Kidney (tissue), 14 donors: ENCODE results near the gene RNF146. TPM values are rescaled to one million over a fixed set of nuclear protein-coding genes. Genes with fewer than 3 reads are reported as not detected.
"Not testable (repeated sequence)": the region's sequence is repeated elsewhere in the genome, so short reads cannot be mapped to it uniquely, and the experiment has no call there.

ENCODE experiments used
- DNase-seq, 5 donors: peaks; one replicate each; pipeline ENCODE4 v3.0.0-alpha.2; 2013 to 2020
- FAIRE-seq: peaks from 2 replicates; lab custom pipeline; 2012; peaks lifted over from hg19 to GRCh38; lab: Jason Lieb, UNC
- H3K27ac ChIP-seq, 2 donors: one replicate each; pipeline ENCODE4 v1.7.0; 2013; ENCODE audit warnings: low read depth in 2 of 2, low read length in 2 of 2, inconsistent platforms in 1 of 2
- H3K27me3 ChIP-seq: one replicate; pipeline ENCODE4 v1.7.1; 2013; ENCODE audit warnings: low read length, inconsistent platforms; ENCODE audit not compliant: control insufficient read depth, insufficient read depth
- H3K36me3 ChIP-seq, 3 donors: one replicate each; pipeline versions ENCODE4 v1.7.0 to v1.7.1; 2013; ENCODE audit warnings: low read length in 3 of 3, control low read depth in 1 of 3, inconsistent platforms in 1 of 3; ENCODE audit not compliant: insufficient read depth in 3 of 3, control insufficient read depth in 2 of 3
- H3K4me1 ChIP-seq, 3 donors: one replicate each; pipeline versions ENCODE4 v1.7.0 to v1.7.1; 2013; ENCODE audit warnings: low read length in 3 of 3, inconsistent platforms in 1 of 3, low read depth in 1 of 3; ENCODE audit not compliant: control insufficient read depth in 2 of 3, insufficient read depth in 2 of 3
- H3K4me3 ChIP-seq, 3 donors: one replicate each; pipeline versions ENCODE4 v1.7.0 to v1.8.1; 2013; ENCODE audit warnings: low read length in 3 of 3, control low read depth in 1 of 3, inconsistent platforms in 1 of 3
- H3K9ac ChIP-seq, 3 donors: one replicate each; pipeline versions ENCODE4 v1.7.0 to v1.7.1; 2013; ENCODE audit warnings: low read length in 3 of 3, control low read depth in 1 of 3, inconsistent platforms in 1 of 3
- H3K9me3 ChIP-seq, 3 donors: one replicate each; pipeline versions ENCODE4 v1.7.0 to v1.7.1; 2013; ENCODE audit warnings: low read length in 3 of 3, control low read depth in 1 of 3, inconsistent platforms in 1 of 3; ENCODE audit not compliant: control insufficient read depth in 2 of 3, insufficient read depth in 1 of 3
- intact Hi-C: fragments of 100-400 bp; cut with DNase I; formaldehyde crosslinking; loops from one replicate; pipeline ENCODE4 v1.11.1; 2022
- polyA plus RNA-seq: library from polyadenylated mRNA; stranded (reverse); fragments of 350-450 nt; fragmentation: Illumina TruSeq; extraction: RNeasy Lipid Tissue Mini Kit (QIAGEN cat#74804); gene quantifications from one replicate; pipeline ENCODE4 v1.2.3, GENCODE V29; 2014; ENCODE audit warnings: low read depth, low replicate concordance; ENCODE audit not compliant: insufficient read depth
- total RNA-seq: library from RNA; stranded (reverse); fragmentation: NEBNext Ultra II Directional; extraction: Animal tissue kit (Norgen Biotek cat#: 25700); gene quantifications from one replicate; pipeline ENCODE4 v1.2.1, GENCODE V29; 2021
- TF ChIP-seq, protein P1 (sequence below): IDR thresholded peaks from 3 replicates; pipeline ENCODE4 v1.5.1; 2012; ENCODE audit warnings: mild to moderate bottlenecking, moderate library complexity, borderline replicate concordance; ENCODE audit not compliant: insufficient read depth; ENCODE audit errors: extremely low read depth
- donor health status: control.
- donor health status: control.
- donor health status: control.
- donor health status: control.
- donor health status: control.
- donor health status: DM: yes; HTN: yes; CAD: no.
- donor health status: Normal renal cell carcinoma (clear cell type).

RNF146 gene
- total and polyA plus RNA-seq, 2 donors from 2014 or later, result 36.1 to 47.5 TPM

DNA sequence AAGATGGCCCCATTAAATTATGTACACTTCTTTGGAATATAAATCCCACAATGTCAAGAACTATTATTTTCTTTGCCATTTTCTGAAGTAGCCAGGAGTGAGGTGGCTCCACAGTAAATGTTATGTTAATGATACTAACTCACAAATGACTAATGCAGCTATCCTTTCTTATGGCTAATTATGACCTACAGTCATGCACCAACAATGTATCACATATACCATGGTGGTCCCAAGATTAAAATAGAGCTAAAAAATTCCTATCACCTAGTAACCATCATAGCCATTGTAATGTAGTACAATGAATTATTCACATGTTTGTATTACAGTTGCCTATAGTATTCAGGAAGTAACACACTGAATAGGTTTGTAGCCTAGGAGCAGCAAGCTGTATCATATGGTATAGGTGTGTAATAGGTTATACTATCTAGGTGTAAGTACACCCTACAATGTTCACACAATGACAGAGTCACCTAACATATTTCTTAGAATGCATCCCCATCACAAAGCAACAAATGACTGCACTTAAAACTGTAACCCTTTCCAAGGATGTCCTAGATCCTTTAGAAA is 61.5 kb downstream of the RNF146 start:
- Histone ChIP-seq H3K36me3 (peaks cover 3 to 8% (median 4%) of the 10 kb centered on the region in 3 donors), H3K9me3 (no peaks in the 10 kb centered on the region), H3K9ac (no peak overlapping the region), H3K27ac (no peak overlapping the region), H3K4me1 (no peaks in the 10 kb centered on the region), H3K27me3 (no peaks in the 10 kb centered on the region), H3K4me3 (no peak overlapping the region)
- TF ChIP-seq, protein P1, sequence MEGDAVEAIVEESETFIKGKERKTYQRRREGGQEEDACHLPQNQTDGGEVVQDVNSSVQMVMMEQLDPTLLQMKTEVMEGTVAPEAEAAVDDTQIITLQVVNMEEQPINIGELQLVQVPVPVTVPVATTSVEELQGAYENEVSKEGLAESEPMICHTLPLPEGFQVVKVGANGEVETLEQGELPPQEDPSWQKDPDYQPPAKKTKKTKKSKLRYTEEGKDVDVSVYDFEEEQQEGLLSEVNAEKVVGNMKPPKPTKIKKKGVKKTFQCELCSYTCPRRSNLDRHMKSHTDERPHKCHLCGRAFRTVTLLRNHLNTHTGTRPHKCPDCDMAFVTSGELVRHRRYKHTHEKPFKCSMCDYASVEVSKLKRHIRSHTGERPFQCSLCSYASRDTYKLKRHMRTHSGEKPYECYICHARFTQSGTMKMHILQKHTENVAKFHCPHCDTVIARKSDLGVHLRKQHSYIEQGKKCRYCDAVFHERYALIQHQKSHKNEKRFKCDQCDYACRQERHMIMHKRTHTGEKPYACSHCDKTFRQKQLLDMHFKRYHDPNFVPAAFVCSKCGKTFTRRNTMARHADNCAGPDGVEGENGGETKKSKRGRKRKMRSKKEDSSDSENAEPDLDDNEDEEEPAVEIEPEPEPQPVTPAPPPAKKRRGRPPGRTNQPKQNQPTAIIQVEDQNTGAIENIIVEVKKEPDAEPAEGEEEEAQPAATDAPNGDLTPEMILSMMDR, result no peak
- FAIRE-seq, result no peak
- intact Hi-C loops, result no loop called here
- DNase-seq, result no peak

DNA sequence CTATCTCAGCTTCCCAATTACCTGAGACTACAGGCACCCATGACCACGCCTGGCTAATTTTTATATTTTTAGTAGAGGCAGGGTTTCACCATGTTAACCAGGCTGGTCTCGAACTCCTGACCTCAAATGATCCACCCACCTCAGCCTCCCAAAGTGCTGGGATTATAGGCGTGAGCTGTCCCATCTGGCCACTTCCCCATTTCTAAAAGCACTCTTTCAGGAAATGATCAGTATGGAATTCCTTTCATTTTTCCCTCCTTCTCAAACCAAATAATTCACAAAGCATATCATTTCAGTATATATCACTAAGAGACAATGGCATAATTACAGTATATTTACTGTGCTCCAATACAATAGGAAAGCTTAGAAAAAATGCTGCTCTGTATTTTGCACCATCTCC is 64.6 kb downstream of the RNF146 start:
- intact Hi-C loops, DNase-seq, H3K9ac ChIP-seq, H3K27ac ChIP-seq, H3K9me3 ChIP-seq, H3K27me3 ChIP-seq, FAIRE-seq, H3K4me3 ChIP-seq, H3K36me3 ChIP-seq, H3K4me1 ChIP-seq: not testable (repeated sequence)

DNA sequence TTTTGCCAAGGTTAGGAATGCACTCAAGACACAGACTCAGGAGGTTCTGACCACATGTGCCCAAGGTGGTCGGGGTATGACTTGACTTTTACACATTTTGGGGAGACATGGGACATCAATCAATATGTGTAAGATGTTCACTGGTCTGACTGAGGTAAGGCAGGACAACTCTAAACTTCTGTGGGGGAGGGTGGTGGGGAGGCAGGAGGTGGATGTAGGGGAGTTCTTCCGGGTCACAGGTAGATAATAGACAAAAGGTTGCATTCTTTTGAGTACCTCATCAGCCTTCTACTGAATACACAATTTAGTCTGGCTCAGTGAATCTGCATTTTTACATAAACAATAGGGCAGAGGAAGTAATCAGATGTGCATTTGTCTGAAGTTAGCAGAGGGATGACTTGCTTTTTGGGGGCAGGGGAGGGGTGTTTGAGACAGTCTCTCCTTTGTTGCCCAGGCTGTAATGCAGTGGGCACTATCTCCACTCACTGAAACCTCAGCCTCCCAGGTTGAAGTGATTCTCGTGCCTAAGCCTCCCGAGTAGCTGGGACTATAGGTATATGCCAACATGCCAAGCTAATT is 65.8 kb downstream of the RNF146 start:
- no peak overlapping the region for H3K9ac ChIP-seq
- no peak overlapping the region for H3K4me3 ChIP-seq
- no peak for DNase-seq
- no peak for FAIRE-seq
- intact Hi-C loops, result no loop called here
- TF ChIP-seq, protein P1, result no peak
- no peaks in the 10 kb centered on the region for H3K9me3 ChIP-seq
- no peaks in the 10 kb centered on the region for H3K27me3 ChIP-seq
- H3K36me3 ChIP-seq, result peaks cover 0 to 5% (median 3%) of the 10 kb centered on the region in 3 donors
- H3K4me1 ChIP-seq, result no peaks in the 10 kb centered on the region
- no peak overlapping the region for H3K27ac ChIP-seq

Other genes with a start within 250 kb of the RNF146 start
- 8.9 TPM for gene RSPO3, start 148.2 kb upstream of the RNF146 start, total RNA-seq
- gene RSPO3, start 148.2 kb upstream of the RNF146 start, polyA plus RNA-seq, result 1.2 TPM
- gene ECHDC1, start 76.7 kb downstream of the RNF146 start, total RNA-seq, result 44.4 TPM
- 76.7 TPM for gene ECHDC1, start 76.7 kb downstream of the RNF146 start, polyA plus RNA-seq
- gene KIAA0408, start 192.5 kb downstream of the RNF146 start, total RNA-seq, result 2.7 TPM
- 0.47 TPM for gene KIAA0408, start 192.5 kb downstream of the RNF146 start, polyA plus RNA-seq